Ovary (tissue), 3 donors: ENCODE measurements around the gene EPHA2.

Source experiments
- EP300 ChIP-seq: sonication (generic); formaldehyde crosslinking; IDR thresholded peaks from one replicate; pipeline ENCODE4 v1.6.1; 2017; ENCODE audit warnings: antibody characterized with exemption
- POLR2A ChIP-seq: fragments of 450-650 bp; IDR thresholded peaks from one replicate; pipeline ENCODE4 v1.6.1; 2017; ENCODE audit warnings: antibody characterized with exemption, mild to moderate bottlenecking, moderate library complexity
- TF ChIP-seq, protein P1 (sequence below), 3 donors: fragments of 450-650 bp in 2 of 3; fragments of 200-600 bp in 1 of 3; IDR thresholded peaks; one replicate each; pipeline versions ENCODE4 v1.5.1 to v1.8.0; 2016 to 2022; ENCODE audit warnings: antibody characterized with exemption in 3 of 3, mild to moderate bottlenecking in 1 of 3
- donor health status: DM: no; HTN: no; CAD: no.

DNA sequence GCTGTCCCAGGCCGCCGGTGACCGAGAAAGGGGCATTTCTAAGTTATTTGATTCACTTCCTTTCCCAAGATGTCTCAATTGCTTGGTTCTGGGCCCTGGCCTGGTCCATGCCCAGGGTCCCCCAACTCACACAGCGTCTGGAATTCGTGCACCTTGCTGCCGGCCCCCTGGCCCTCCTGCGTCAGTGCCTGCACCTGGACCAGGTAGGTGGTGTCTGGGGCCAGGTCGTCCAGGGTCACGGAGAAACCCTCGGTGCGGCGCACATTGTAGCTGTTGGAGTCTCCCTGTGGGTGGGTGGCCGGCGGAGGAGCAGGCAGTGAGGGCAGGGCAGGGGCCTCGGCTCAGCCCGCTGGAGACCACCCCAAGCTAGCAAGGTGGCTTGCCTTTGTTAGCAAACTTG lies 21.0 kb downstream of the EPHA2 start:
- TF ChIP-seq, protein P1, sequence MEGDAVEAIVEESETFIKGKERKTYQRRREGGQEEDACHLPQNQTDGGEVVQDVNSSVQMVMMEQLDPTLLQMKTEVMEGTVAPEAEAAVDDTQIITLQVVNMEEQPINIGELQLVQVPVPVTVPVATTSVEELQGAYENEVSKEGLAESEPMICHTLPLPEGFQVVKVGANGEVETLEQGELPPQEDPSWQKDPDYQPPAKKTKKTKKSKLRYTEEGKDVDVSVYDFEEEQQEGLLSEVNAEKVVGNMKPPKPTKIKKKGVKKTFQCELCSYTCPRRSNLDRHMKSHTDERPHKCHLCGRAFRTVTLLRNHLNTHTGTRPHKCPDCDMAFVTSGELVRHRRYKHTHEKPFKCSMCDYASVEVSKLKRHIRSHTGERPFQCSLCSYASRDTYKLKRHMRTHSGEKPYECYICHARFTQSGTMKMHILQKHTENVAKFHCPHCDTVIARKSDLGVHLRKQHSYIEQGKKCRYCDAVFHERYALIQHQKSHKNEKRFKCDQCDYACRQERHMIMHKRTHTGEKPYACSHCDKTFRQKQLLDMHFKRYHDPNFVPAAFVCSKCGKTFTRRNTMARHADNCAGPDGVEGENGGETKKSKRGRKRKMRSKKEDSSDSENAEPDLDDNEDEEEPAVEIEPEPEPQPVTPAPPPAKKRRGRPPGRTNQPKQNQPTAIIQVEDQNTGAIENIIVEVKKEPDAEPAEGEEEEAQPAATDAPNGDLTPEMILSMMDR (IDR thresholded peaks at IDR 0.05): no peak
- no peak for TF ChIP-seq EP300
- TF ChIP-seq POLR2A: no peak
